Thoracic aorta (tissue), 2 donors: ENCODE data around the gene MEOX1. TPM values are rescaled to one million over a fixed set of nuclear protein-coding genes. Genes with fewer than 3 reads are reported as not detected.

Experiments
- ATAC-seq: fragments of 150-250 bp; one replicate; pipeline ENCODE4 v1.8.0; 2017; ENCODE audit warnings: low read depth; ENCODE audit not compliant: insufficient number of reproducible peaks, low FRiP score
- DNase-seq: peaks from one replicate; pipeline ENCODE4 v3.0.0-alpha.2; 2020; ENCODE audit warnings: low spot score
- H3K27ac ChIP-seq, 2 donors: fragments of 200-600 bp; sonication (generic); 1 replicate in 1 of 2; 2 replicates in 1 of 2; pipeline ENCODE4 v1.5.1; 2016; ENCODE audit warnings: mild to moderate bottlenecking in 2 of 2, moderate library complexity in 2 of 2
- H3K27me3 ChIP-seq: fragments of 200-600 bp; sonication (generic); replicated peaks from 2 replicates; pipeline ENCODE4 v1.6.0; 2016; ENCODE audit warnings: mild to moderate bottlenecking; ENCODE audit not compliant: insufficient read depth
- H3K36me3 ChIP-seq: fragments of 200-600 bp; sonication (generic); one replicate; pipeline ENCODE4 v1.5.1; 2016
- H3K4me1 ChIP-seq, 2 donors: fragments of 200-600 bp; sonication (generic); 1 replicate in 1 of 2; 2 replicates in 1 of 2; pipeline versions ENCODE4 v1.5.1 to v1.6.0; 2016; ENCODE audit warnings: low read depth in 2 of 2, mild to moderate bottlenecking in 1 of 2; ENCODE audit not compliant: control insufficient read depth in 1 of 2
- H3K4me3 ChIP-seq: fragments of 200-600 bp; sonication (generic); 2 replicates; pipeline ENCODE4 v1.5.1; 2016; ENCODE audit warnings: mild to moderate bottlenecking
- H3K9me3 ChIP-seq: fragments of 200-600 bp; sonication (generic); 2 replicates; pipeline ENCODE4 v1.5.1; 2016
- total RNA-seq, 2 donors: library from RNA; depleted of rRNA; stranded (reverse); fragments of >200 nt; gene quantifications; one replicate each; pipeline versions ENCODE4 v1.1.0 to v1.2.3, GENCODE V29; 2016
- TF ChIP-seq, protein P1 (sequence below): fragments of 200-600 bp; sonication (generic); IDR thresholded peaks from one replicate; pipeline ENCODE4 v1.5.1; 2019; ENCODE audit warnings: antibody characterized with exemption

MEOX1 gene
- total RNA-seq, 2 donors from 2014 or later = 3.0 to 5.4 TPM

DNA sequence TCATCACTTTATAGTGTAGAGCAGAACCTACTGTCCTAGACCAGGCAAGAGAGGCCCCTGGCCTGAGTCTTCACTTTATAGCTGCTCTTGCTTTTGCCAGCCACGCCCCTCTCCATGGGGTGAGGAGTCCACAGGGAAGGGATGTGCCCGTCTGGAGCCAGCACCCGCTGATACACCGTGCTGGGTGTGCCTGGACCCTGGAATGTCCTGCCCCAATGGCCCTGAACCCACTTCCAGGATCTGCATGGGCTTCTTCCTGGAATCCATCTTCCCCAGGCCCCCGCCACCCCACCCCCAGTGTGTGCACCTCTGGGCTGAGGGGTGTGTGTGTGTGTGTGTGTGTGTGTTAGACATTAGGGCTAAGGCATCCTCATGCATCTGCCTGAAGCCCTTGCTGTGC is 44.9 kb downstream of the MEOX1 start:
- Histone ChIP-seq H3K27ac (no peak overlapping the region), H3K4me1 (peaks cover 0 to 9% of the 10 kb centered on the region in 2 donors), H3K27me3 (no peaks in the 10 kb centered on the region), H3K9me3 (no peaks in the 10 kb centered on the region), H3K4me3 (no peak overlapping the region), H3K36me3 (no peaks in the 10 kb centered on the region)
- TF ChIP-seq, protein P1, sequence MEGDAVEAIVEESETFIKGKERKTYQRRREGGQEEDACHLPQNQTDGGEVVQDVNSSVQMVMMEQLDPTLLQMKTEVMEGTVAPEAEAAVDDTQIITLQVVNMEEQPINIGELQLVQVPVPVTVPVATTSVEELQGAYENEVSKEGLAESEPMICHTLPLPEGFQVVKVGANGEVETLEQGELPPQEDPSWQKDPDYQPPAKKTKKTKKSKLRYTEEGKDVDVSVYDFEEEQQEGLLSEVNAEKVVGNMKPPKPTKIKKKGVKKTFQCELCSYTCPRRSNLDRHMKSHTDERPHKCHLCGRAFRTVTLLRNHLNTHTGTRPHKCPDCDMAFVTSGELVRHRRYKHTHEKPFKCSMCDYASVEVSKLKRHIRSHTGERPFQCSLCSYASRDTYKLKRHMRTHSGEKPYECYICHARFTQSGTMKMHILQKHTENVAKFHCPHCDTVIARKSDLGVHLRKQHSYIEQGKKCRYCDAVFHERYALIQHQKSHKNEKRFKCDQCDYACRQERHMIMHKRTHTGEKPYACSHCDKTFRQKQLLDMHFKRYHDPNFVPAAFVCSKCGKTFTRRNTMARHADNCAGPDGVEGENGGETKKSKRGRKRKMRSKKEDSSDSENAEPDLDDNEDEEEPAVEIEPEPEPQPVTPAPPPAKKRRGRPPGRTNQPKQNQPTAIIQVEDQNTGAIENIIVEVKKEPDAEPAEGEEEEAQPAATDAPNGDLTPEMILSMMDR = no peak
- DNase-seq = no peak
- no peak for ATAC-seq

GRCh38 chr17:43616421-43616820 is 45.3 kb downstream of the MEOX1 start:
- no peaks in the 10 kb centered on the region for H3K9me3 ChIP-seq
- H3K27ac ChIP-seq = no peak overlapping the region
- H3K4me1 ChIP-seq = peaks cover 0 to 9% of the 10 kb centered on the region in 2 donors
- TF ChIP-seq, protein P1 = no peak
- H3K36me3 ChIP-seq = no peaks in the 10 kb centered on the region
- ATAC-seq (no peak), DNase-seq (no peak)
- H3K4me3 ChIP-seq = no peak overlapping the region
- no peaks in the 10 kb centered on the region for H3K27me3 ChIP-seq

DNA sequence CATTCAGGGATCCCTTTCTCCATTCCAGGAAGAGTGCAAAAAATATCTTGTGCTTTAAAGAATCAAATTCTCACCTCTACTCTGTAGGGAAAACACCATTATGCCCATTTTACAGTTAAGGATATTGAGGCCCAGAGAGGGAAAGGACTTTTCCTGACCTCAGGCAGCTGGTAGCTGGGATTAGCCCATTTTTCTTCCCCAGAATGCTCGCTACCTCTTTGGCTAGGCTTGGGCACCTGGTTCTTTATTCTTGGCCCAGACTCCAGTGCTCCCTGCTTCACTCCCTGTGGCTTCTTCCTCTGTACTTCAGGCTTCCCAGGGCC is 45.7 kb downstream of the MEOX1 start:
- DNase-seq (no peak), ATAC-seq (no peak)
- Histone ChIP-seq H3K27me3 (no peaks in the 10 kb centered on the region), H3K9me3 (no peaks in the 10 kb centered on the region), H3K27ac (no peak overlapping the region), H3K4me1 (peaks cover 0 to 9% of the 10 kb centered on the region in 2 donors), H3K36me3 (no peaks in the 10 kb centered on the region), H3K4me3 (no peak overlapping the region)
- TF ChIP-seq, protein P1 = no peak

- Histone ChIP-seq H3K4me3 (no peak overlapping the region), H3K27me3 (no peaks in the 10 kb centered on the region), H3K36me3 (no peaks in the 10 kb centered on the region), H3K9me3 (no peaks in the 10 kb centered on the region), H3K4me1 (peaks cover 0 to 9% of the 10 kb centered on the region in 2 donors), H3K27ac (no peak overlapping the region)
- TF ChIP-seq, protein P1 = no peak
- DNase-seq (no peak), ATAC-seq (no peak)
These were observed 46.2 kb downstream of the MEOX1 start for GRCh38 chr17:43615330-43616028.

- Histone ChIP-seq H3K9me3 (no peaks in the 10 kb centered on the region), H3K36me3 (no peaks in the 10 kb centered on the region), H3K27me3 (no peaks in the 10 kb centered on the region), H3K4me1 (peaks cover 0 to 9% of the 10 kb centered on the region in 2 donors), H3K4me3 (no peak overlapping the region), H3K27ac (no peak overlapping the region)
- ATAC-seq (no peak), DNase-seq (no peak)
- TF ChIP-seq, protein P1 = no peak
These were observed 47.2 kb downstream of the MEOX1 start for GRCh38 chr17:43614561-43614960.
